Large intestine (tissue), 3 donors: ENCODE results near the gene NOXA1. TPM values are rescaled to one million over a fixed set of nuclear protein-coding genes. Genes with fewer than 3 reads are reported as not detected.
"Not testable (repeated sequence)": the region's sequence is repeated elsewhere in the genome, so short reads cannot be mapped to it uniquely, and the experiment has no call there.

Source experiments
- DNase-seq, 2 donors: peaks; one replicate each; pipeline versions ENCODE4 v3.0.0 to v3.0.0-alpha.2; 2013
- H3K27ac ChIP-seq: one replicate; pipeline ENCODE4 v1.5.1; 2013; ENCODE audit warnings: low read length
- H3K27me3 ChIP-seq: 2 replicates; pipeline ENCODE4 v1.6.1; 2013; ENCODE audit warnings: low read length; ENCODE audit not compliant: control insufficient read depth, insufficient read depth
- H3K36me3 ChIP-seq: 2 replicates; pipeline ENCODE4 v1.6.1; 2013; ENCODE audit warnings: low read length; ENCODE audit not compliant: control insufficient read depth, insufficient read depth
- H3K4me1 ChIP-seq: one replicate; pipeline ENCODE4 v1.6.1; 2013; ENCODE audit warnings: low read length; ENCODE audit not compliant: control insufficient read depth, insufficient read depth
- H3K4me3 ChIP-seq: one replicate; pipeline ENCODE4 v1.5.1; 2013; ENCODE audit warnings: low read length
- H3K9me3 ChIP-seq: one replicate; pipeline ENCODE4 v1.6.1; 2013; ENCODE audit warnings: mild to moderate bottlenecking, low read depth, low read length, moderate library complexity; ENCODE audit not compliant: control insufficient read depth
- WGBS: methylation state at CpG from one replicate; pipeline ENCODE4 v1.1.5; 2013; ENCODE audit warnings: low lambda C conversion rate; ENCODE audit not compliant: insufficient coverage; 5-methylcytosine and 5-hydroxymethylcytosine counted together
- polyA plus RNA-seq: library from polyadenylated mRNA; unstranded; fragments of 120-200 nt; gene quantifications from one replicate; pipeline ENCODE4 v1.2.1, GENCODE V29; 2013

NOXA1 gene
- polyA plus RNA-seq, 1 donor, result 11.8 TPM

GRCh38 chr9:137407590-137408300 lies 15.4 kb upstream of the NOXA1 start:
- Histone ChIP-seq H3K4me3 (no peak overlapping the region), H3K36me3 (no peaks in the 10 kb centered on the region), H3K27me3 (no peaks in the 10 kb centered on the region), H3K27ac (peak overlapping the region; percentile 74), H3K9me3 (peaks cover 3% of the 10 kb centered on the region), H3K4me1 (peaks cover 28% of the 10 kb centered on the region)
- no CpG with 5 or more reads among the region's 31 CpGs for WGBS
- no peak for DNase-seq

GRCh38 chr9:137408651-137409405 lies 14.4 kb upstream of the NOXA1 start:
- Histone ChIP-seq H3K4me3 (no peak overlapping the region), H3K36me3 (no peaks in the 10 kb centered on the region), H3K4me1 (peaks cover 22% of the 10 kb centered on the region), H3K27me3 (no peaks in the 10 kb centered on the region), H3K9me3 (peaks cover 3% of the 10 kb centered on the region), H3K27ac (no peak overlapping the region)
- DNase-seq, result no peak
- 90% methylated on average over 2 of the region's 24 CpGs for WGBS

- Histone ChIP-seq H3K4me1 (peaks cover 22% of the 10 kb centered on the region), H3K27me3 (no peaks in the 10 kb centered on the region), H3K9me3 (peaks cover 3% of the 10 kb centered on the region), H3K36me3 (peaks cover 2% of the 10 kb centered on the region), H3K4me3 (no peak overlapping the region), H3K27ac (no peak overlapping the region)
- no CpG with 5 or more reads among the region's 11 CpGs for WGBS
- DNase-seq, result no peak
Observed at GRCh38 chr9:137409515-137409914, 13.7 kb upstream of the NOXA1 start.

GRCh38 chr9:137410236-137410890 lies 12.8 kb upstream of the NOXA1 start:
- not testable (repeated sequence) for H3K27me3 ChIP-seq, DNase-seq, H3K36me3 ChIP-seq, H3K27ac ChIP-seq, H3K4me3 ChIP-seq, H3K9me3 ChIP-seq
- no CpG with 5 or more reads among the region's 18 CpGs for WGBS
- H3K4me1 ChIP-seq, result peaks cover 15% of the 10 kb centered on the region

- no CpG with 5 or more reads among the region's 15 CpGs for WGBS
- Histone ChIP-seq H3K4me1 (peaks cover 10% of the 10 kb centered on the region), H3K27ac (no peak overlapping the region), H3K36me3 (peaks cover 4% of the 10 kb centered on the region), H3K4me3 (no peak overlapping the region), H3K9me3 (peaks cover 3% of the 10 kb centered on the region), H3K27me3 (no peaks in the 10 kb centered on the region)
- DNase-seq, result no peak
Observed at GRCh38 chr9:137410891-137411249, 12.3 kb upstream of the NOXA1 start.

GRCh38 chr9:137411260-137411644 lies 11.9 kb upstream of the NOXA1 start:
- Histone ChIP-seq H3K9me3 (peaks cover 3% of the 10 kb centered on the region), H3K36me3 (peaks cover 4% of the 10 kb centered on the region), H3K27me3 (no peaks in the 10 kb centered on the region), H3K27ac (no peak overlapping the region), H3K4me1 (peaks cover 7% of the 10 kb centered on the region), H3K4me3 (no peak overlapping the region)
- WGBS, result no CpG with 5 or more reads among the region's 17 CpGs
- DNase-seq, result no peak

- Histone ChIP-seq H3K27ac (no peak overlapping the region), H3K9me3 (peaks cover 3% of the 10 kb centered on the region), H3K4me3 (no peak overlapping the region), H3K36me3 (peaks cover 4% of the 10 kb centered on the region), H3K27me3 (no peaks in the 10 kb centered on the region), H3K4me1 (peaks cover 5% of the 10 kb centered on the region)
- DNase-seq, result no peak
- 80% methylated on average over 1 of the region's 30 CpGs for WGBS
Observed at GRCh38 chr9:137411645-137412380, 11.4 kb upstream of the NOXA1 start.

GRCh38 chr9:137412431-137412830 lies 10.8 kb upstream of the NOXA1 start:
- H3K4me3 ChIP-seq, result no peak overlapping the region
- no peak for DNase-seq
- H3K9me3 ChIP-seq, result peaks cover 7% of the 10 kb centered on the region
- no peaks in the 10 kb centered on the region for H3K27me3 ChIP-seq
- no peak overlapping the region for H3K27ac ChIP-seq
- H3K36me3 ChIP-seq, result peaks cover 4% of the 10 kb centered on the region
- 100% methylated on average over 1 of the region's 10 CpGs for WGBS
- H3K4me1 ChIP-seq, result peaks cover 2% of the 10 kb centered on the region

- H3K27ac ChIP-seq, result no peak overlapping the region
- H3K4me3 ChIP-seq, result no peak overlapping the region
- WGBS, result no CpG with 5 or more reads among the region's 5 CpGs
- no peaks in the 10 kb centered on the region for H3K4me1 ChIP-seq
- peaks cover 4% of the 10 kb centered on the region for H3K9me3 ChIP-seq
- H3K36me3 ChIP-seq, result peaks cover 4% of the 10 kb centered on the region
- no peaks in the 10 kb centered on the region for H3K27me3 ChIP-seq
- DNase-seq, result no peak
Observed at GRCh38 chr9:137415451-137415850, 7.7 kb upstream of the NOXA1 start.

- WGBS, result no CpG with 5 or more reads among the region's 23 CpGs
- H3K4me1 ChIP-seq, result no peaks in the 10 kb centered on the region
- H3K4me3 ChIP-seq, result no peak overlapping the region
- no peak overlapping the region for H3K27ac ChIP-seq
- no peaks in the 10 kb centered on the region for H3K27me3 ChIP-seq
- H3K9me3 ChIP-seq, result peaks cover 4% of the 10 kb centered on the region
- no peak for DNase-seq
- H3K36me3 ChIP-seq, result peaks cover 4% of the 10 kb centered on the region
Observed at GRCh38 chr9:137416006-137416562, 7.1 kb upstream of the NOXA1 start.
